HEK293T (cell line): ENCODE results near the gene TRIM7.

Experiments used
- ARNT ChIP-seq: fragments of 450-650 bp; IDR thresholded peaks from 2 replicates; pipeline ENCODE4 v1.6.1; 2017; ENCODE audit warnings: mild to moderate bottlenecking
- BHLHE40 ChIP-seq: fragments of 450-650 bp; IDR thresholded peaks from 2 replicates; pipeline ENCODE4 v1.6.1; 2016; ENCODE audit warnings: mild to moderate bottlenecking, moderate library complexity, borderline replicate concordance
- CTBP1 ChIP-seq: fragments of 450-650 bp; IDR thresholded peaks from 2 replicates; pipeline ENCODE4 v1.6.1; 2016; ENCODE audit warnings: borderline replicate concordance
- FOXK2 ChIP-seq: fragments of 450-650 bp; IDR thresholded peaks from 2 replicates; pipeline ENCODE4 v1.6.1; 2016; ENCODE audit warnings: mild to moderate bottlenecking
- SP1 ChIP-seq: fragments of 450-650 bp; IDR thresholded peaks from 2 replicates; pipeline ENCODE4 v1.6.1; 2017

GRCh38 chr5:181217803-181218062 is 12.7 kb upstream of the TRIM7 start:
- TF ChIP-seq CTBP1 (no peak), SP1 (no peak), BHLHE40 (no peak), FOXK2 (no peak), ARNT (no peak)
